ENCODE results near the gene KIF26B.

DNA sequence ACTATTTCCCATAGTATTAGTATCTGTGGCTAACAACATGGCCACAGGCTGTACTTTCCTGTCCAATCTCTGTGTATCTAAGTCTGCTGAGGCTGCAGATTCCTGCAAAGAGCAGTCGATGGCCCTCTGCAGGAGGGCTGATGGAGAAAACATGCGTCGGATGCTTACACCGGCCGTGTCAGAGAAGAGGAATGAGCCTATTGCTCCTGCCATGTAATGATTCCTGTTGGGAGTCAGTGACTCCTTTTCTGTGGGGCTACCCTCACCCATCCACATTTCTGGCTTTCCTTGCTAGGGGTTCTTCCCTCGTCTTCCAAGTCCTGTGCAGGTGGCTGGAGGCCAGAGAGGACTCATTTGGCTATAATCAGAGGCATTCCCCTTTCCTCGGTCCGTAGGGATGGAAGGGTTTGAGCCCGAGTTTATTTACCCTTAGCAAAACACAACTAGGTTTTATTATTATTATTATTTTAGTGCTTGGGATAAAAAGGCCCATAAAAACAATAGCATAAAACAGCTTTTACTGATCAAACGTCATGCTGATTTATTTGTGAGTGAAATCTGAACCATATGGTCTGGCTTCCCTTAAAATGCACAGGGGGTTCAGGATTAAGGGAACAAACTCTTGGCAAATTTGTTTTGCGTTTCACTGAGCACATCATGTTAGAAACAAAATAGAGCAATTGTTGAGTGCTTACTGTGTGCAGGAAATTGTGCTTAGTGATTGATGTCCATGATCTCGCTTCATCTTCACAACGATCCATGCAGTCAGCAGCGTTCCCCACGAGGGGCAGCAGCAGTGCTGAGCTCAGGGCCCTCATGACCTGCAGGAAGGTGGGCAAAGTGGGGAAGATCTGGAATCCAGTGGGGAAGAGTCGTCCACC lies 70.8 kb downstream of the KIF26B start:
- TF ChIP-seq YY1 (IDR thresholded peaks at IDR 0.05; ENCODE audit: insufficient read depth, insufficient read length) (no peak), SUZ12 (IDR thresholded peaks at IDR 0.05; ENCODE audit: extremely low read depth, insufficient read depth, insufficient read length) (no peak), ZNF274 (IDR thresholded peaks at IDR 0.05; ENCODE audit: low read depth, low read length) (no peak)

All from NT2/D1 (cell line).